ENCODE data around the gene PIERCE2. TPM values are rescaled to one million over a fixed set of nuclear protein-coding genes. Genes with fewer than 3 reads are reported as not detected.
"Not testable (repeated sequence)": the region's sequence is repeated elsewhere in the genome, so short reads cannot be mapped to it uniquely, and the experiment has no call there.

PIERCE2 gene
- total RNA-seq, 1 donor, result 1.3 TPM

DNA sequence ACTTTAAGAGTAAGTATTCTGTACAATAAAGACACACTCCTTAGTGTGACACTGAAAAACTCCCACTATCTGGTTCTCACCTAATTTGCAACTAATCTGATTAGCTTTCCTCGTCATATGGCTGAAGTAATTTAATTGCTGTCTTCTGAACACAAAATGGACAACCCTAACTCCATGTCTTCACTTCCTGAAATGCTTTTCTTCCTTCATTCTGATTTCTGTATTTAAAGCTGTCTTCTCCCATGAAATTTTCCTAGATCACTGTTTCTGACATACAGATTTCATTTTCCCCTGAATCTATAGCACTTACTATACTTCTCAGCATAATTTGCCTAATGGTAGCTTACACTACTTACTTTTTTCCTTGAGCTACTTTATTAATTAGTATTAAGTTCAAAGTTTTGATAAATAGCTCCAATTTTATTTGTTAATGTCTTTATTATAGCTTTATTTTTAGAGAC is 6.5 kb upstream of the PIERCE2 start:
- DNase-seq (ENCODE audit: low read depth), result no peak
- TF ChIP-seq, protein P1, sequence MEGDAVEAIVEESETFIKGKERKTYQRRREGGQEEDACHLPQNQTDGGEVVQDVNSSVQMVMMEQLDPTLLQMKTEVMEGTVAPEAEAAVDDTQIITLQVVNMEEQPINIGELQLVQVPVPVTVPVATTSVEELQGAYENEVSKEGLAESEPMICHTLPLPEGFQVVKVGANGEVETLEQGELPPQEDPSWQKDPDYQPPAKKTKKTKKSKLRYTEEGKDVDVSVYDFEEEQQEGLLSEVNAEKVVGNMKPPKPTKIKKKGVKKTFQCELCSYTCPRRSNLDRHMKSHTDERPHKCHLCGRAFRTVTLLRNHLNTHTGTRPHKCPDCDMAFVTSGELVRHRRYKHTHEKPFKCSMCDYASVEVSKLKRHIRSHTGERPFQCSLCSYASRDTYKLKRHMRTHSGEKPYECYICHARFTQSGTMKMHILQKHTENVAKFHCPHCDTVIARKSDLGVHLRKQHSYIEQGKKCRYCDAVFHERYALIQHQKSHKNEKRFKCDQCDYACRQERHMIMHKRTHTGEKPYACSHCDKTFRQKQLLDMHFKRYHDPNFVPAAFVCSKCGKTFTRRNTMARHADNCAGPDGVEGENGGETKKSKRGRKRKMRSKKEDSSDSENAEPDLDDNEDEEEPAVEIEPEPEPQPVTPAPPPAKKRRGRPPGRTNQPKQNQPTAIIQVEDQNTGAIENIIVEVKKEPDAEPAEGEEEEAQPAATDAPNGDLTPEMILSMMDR (IDR thresholded peaks at IDR 0.05; ENCODE audit: insufficient read depth, low read depth, low read length), result no peak
- no peak overlapping the region for H3K4me3 ChIP-seq (ENCODE audit: low read depth, low read length)

DNA sequence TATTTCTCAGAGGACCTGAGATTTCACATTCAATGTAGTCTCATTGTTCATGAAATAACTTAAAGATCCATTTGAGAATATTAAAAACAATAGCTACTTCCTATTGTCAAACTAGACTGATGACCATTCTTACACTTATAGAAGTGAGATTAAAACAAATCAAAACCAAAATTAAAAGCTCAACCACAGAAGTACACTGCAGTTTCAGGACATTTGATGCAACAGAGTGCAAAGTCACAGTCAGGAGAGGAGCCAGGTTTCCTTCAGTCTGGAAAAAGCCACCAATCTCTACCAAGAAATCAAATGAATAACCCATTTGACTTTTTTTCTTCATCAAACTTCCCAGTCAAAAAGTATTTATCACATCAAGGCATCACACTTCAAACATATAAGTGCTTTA is 5.6 kb upstream of the PIERCE2 start:
- DNase-seq (ENCODE audit: low read depth), result peak; percentile 40
- TF ChIP-seq, protein P1 (IDR thresholded peaks at IDR 0.05; ENCODE audit: insufficient read depth, low read depth, low read length), result no peak
- H3K4me3 ChIP-seq (ENCODE audit: low read depth, low read length), result no peak overlapping the region

DNA sequence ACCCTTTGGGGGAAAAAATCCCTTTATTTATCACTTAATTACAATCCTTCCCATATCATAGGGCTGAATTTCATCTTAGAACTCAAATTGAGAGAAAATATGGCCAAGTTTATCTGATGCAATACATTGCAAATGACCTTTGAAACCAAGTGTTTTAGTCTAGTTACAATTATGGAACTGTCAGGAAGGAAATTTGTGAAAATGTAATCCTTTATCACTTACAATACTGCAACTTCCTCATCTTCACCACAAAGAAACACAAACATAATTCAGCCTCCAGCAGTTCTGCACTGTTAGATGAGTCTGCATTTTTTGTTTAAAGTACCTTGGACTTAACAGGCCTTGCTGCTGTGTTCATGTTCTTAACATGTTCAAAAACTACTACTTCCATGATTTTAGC is 4.8 kb upstream of the PIERCE2 start:
- TF ChIP-seq, protein P1 (IDR thresholded peaks at IDR 0.05; ENCODE audit: insufficient read depth, low read depth, low read length), result no peak
- peak; percentile 71 for DNase-seq (ENCODE audit: low read depth)
- no peak overlapping the region for H3K4me3 ChIP-seq (ENCODE audit: low read depth, low read length)

DNA sequence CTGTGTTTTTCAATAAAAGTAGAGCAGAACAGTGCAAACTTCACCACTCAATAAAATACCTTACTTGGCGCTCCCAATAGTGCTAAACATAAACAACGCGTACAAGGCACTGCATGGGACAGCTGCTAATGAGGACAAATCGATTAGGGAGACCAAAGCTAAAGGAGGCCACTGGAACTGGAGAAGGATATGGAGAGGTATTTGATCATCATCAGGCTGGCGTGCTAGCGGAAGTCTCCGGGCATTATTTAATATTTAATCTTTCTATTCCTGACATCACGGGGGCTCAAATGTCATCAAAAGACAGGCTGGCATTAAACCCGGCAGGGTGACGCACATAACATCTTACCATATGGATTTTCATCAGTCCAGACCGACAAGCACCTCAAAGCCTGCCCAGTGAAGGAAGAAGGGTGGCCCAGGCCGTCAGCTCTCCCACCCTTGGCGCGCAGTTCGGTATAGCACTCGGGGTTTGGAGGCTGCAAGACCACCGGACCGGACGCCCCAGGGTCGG is 740 bp upstream of the PIERCE2 start:
- DNase-seq (ENCODE audit: low read depth), result peak; percentile 42
- TF ChIP-seq, protein P1 (IDR thresholded peaks at IDR 0.05; ENCODE audit: insufficient read depth, low read depth, low read length), result no peak
- H3K4me3 ChIP-seq (ENCODE audit: low read depth, low read length), result peak overlapping the region; percentile 82

DNA sequence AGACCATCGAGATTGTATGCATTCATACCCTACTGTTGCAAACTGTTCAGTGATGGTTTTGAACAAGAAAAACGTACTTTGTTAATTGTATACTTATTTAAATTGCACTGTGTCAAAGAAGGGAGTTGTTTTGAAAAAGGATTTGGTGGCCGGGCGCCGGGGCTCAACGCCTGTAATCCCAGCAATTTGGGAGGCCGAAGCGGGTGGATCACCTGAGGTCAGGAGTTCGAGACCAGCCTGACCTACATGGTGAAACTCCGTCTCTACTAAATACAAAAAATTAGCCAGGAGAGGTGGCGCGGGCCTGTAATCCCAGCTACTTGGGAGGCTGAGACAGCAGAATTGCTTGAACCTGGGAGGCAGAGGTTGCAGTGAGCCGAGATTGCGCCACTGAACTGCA is 681 bp downstream of the PIERCE2 start:
- H3K4me3 ChIP-seq (ENCODE audit: low read depth, low read length), result peak overlapping the region; percentile 82
- DNase-seq (ENCODE audit: low read depth), result not testable (repeated sequence)

DNA sequence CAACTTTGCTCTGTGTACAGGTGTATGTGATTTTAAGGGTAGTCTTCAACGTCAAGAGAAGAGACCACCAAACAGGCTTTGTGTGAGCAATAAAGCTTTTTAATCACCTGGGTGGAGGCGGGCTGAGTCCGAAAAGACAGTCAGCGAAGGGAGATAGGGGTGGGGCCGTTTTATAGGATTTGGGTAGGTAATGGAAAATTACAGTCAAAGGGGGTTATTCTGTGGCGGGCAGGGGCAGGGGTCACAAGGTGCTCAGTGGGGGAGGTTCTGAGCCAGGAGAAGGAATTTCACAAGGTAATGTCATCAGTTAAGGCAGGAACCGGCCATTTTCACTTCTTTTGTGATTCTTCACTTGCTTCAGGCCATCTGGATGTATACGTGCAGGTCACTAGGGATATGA is 9.4 kb downstream of the PIERCE2 start:
- DNase-seq (ENCODE audit: low read depth); H3K4me3 ChIP-seq (ENCODE audit: low read depth, low read length): not testable (repeated sequence)

DNA sequence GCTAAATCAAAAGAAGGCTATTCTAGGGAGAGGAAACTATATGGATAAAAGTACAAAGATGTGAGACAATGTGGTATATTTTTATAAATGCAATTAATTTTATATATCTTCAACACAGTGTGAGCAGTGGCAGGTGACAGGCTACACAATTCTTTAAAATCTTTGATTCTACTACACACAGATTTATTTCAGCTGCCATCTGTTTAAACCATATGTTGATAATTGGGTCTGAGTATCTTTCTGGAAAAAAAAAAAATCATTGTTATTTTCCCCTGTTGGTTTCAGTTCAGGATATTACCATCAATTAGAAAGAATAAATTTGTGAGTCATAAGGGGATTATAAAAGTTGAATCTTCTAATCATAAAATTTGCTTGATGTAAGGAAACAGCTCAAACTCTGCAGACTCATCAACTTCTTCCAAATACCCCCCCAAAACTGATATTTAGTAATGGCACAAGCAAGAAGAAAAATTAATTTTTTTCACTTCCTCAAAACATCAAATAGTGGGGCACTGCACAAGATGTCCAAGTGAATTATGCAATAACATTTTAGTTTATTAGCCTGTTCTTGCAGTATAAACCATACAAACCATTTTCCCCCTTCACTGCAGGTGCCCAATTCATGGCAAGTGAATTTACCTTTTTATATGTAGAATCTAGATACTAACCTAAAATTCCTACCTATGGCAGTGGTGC is 12.0 kb downstream of the PIERCE2 start:
- H3K4me3 ChIP-seq (ENCODE audit: low read depth, low read length), result no peak overlapping the region
- no peak for DNase-seq (ENCODE audit: low read depth)
- TF ChIP-seq, protein P1 (IDR thresholded peaks at IDR 0.05; ENCODE audit: insufficient read depth, low read depth, low read length), result no peak

DNA sequence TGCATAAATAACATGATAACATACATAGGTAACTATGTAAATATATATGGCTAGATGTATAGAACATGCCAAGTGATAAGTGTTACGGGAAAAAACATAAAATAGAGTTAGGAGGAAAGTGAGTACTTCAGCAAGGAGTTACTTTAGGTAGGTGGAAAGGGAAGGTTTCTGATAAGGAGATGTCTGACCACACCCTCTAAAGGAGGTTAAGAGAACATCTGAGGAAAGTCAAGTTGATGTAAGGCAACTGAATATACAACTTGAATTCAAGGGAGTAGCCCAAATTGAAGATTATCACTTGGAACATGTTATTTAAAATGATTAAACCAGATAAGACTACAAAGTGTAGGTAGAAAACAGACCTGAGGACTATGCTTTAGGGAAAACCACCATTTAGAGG is 13.8 kb downstream of the PIERCE2 start:
- DNase-seq (ENCODE audit: low read depth), result no peak

More for the DNA sequence above, 13.8 kb downstream of the PIERCE2 start:
- no peak overlapping the region for H3K4me3 ChIP-seq (ENCODE audit: low read depth, low read length)
- TF ChIP-seq, protein P1 (IDR thresholded peaks at IDR 0.05; ENCODE audit: insufficient read depth, low read depth, low read length), result no peak
